Endothelial cell of umbilical vein (primary cell): Measurements from ENCODE around the gene HSD17B8. TPM values are rescaled to one million over a fixed set of nuclear protein-coding genes. Genes with fewer than 3 reads are reported as not detected.

Experiments used
- BruUV-seq: library from RNA; stranded (reverse); fragments of 400-500 nt; replicated peaks from 2 replicates; lab custom pipeline; 2021; lab: Mats Ljungman, UMichigan
- CTCF ChIA-PET: fragments of 300-600, 350-600 bp; sonication (Branson Sonifier 250); formaldehyde crosslinking; loops from one replicate; lab custom pipeline; 2021; ENCODE audit warnings: antibody characterized with exemption, inconsistent platforms; lab: Charles Lee
- POLR2A ChIA-PET: fragments of 300-600, 350-600 bp; sonication (Branson Sonifier 250); formaldehyde crosslinking; loops from one replicate; lab custom pipeline; 2021; ENCODE audit warnings: antibody characterized with exemption, inconsistent platforms; lab: Charles Lee
- DNase-seq: peaks from one replicate; pipeline ENCODE4 v3.0.0-alpha.2; 2011; ENCODE audit warnings: low read depth, low spot score
- FAIRE-seq: peaks from 2 replicates; lab custom pipeline; 2011; peaks lifted over from hg19 to GRCh38; lab: Jason Lieb, UNC
- H2AFZ ChIP-seq: 2 replicates; pipeline ENCODE4 v1.6.0; 2012; ENCODE audit warnings: low read depth, low read length, control low read depth, inconsistent platforms
- H3K27ac ChIP-seq: 2 replicates; pipeline ENCODE4 v1.5.1; 2011; ENCODE audit warnings: low read depth, mild to moderate bottlenecking, control low read depth, low read length, moderate library complexity; ENCODE audit not compliant: insufficient read depth
- H3K27me3 ChIP-seq, 2 experiments: 2 replicates each; pipeline versions ENCODE4 v1.6.0 to v1.6.1; 2011; ENCODE audit warnings: low read length in 2 of 2, mixed read lengths in 1 of 2; ENCODE audit not compliant: control insufficient read depth in 2 of 2, insufficient read depth in 2 of 2
- H3K36me3 ChIP-seq, 2 experiments: 2 replicates in 1 of 2; 3 replicates in 1 of 2; pipeline ENCODE4 v1.5.1; 2011; ENCODE audit warnings: low read length in 2 of 2, mild to moderate bottlenecking in 1 of 2, moderate library complexity in 1 of 2; ENCODE audit not compliant: control insufficient read depth in 2 of 2, insufficient read depth in 2 of 2; ENCODE audit errors: extremely low read depth in 1 of 2
- H3K4me1 ChIP-seq: 3 replicates; pipeline ENCODE4 v1.5.1; 2011; ENCODE audit warnings: mild to moderate bottlenecking, low read length; ENCODE audit not compliant: control insufficient read depth, insufficient read depth; ENCODE audit errors: extremely low read depth
- H3K4me2 ChIP-seq: 2 replicates; pipeline ENCODE4 v1.6.1; 2011; ENCODE audit warnings: low read length, control low read depth, mixed read lengths; ENCODE audit not compliant: insufficient read depth
- H3K4me3 ChIP-seq, 3 experiments: fragments of 200-600 bp in 1 of 3; sonication (generic), shearing (Covaris generic) in 1 of 3; replicated peaks in 1 of 3; 2 replicates each; pipeline ENCODE4 v1.5.1; 2011 to 2016; ENCODE audit warnings: control low read depth in 3 of 3, low read length in 3 of 3, mild to moderate bottlenecking in 2 of 3, inconsistent platforms in 1 of 3, low read depth in 1 of 3, moderate library complexity in 1 of 3; ENCODE audit not compliant: insufficient read depth in 1 of 3
- H3K79me2 ChIP-seq: 2 replicates; pipeline ENCODE4 v1.6.0; 2012; ENCODE audit warnings: low read length, inconsistent platforms; ENCODE audit not compliant: control insufficient read depth, insufficient read depth
- H3K9ac ChIP-seq: replicated peaks from 2 replicates; pipeline ENCODE3; 2011; ENCODE audit warnings: low read length, control low read depth; ENCODE audit not compliant: insufficient read depth; ENCODE audit errors: extremely low read depth
- H3K9me1 ChIP-seq: replicated peaks from 3 replicates; pipeline ENCODE4 v1.6.0; 2011; ENCODE audit warnings: mild to moderate bottlenecking, low read length; ENCODE audit not compliant: control insufficient read depth, insufficient read depth; ENCODE audit errors: extremely low read depth
- H3K9me3 ChIP-seq: replicated peaks from 2 replicates; pipeline ENCODE4 v1.5.1; 2012; ENCODE audit warnings: low read length, inconsistent platforms; ENCODE audit not compliant: control insufficient read depth, insufficient read depth
- H4K20me1 ChIP-seq: replicated peaks from 2 replicates; pipeline ENCODE3; 2011; ENCODE audit warnings: mild to moderate bottlenecking, low read length; ENCODE audit not compliant: control insufficient read depth, insufficient read depth; ENCODE audit errors: extremely low read depth
- CTCF ChIP-seq, 2 donors: IDR thresholded peaks; 1 replicate in 1 of 2; 2 replicates in 1 of 2; pipeline ENCODE4 v1.5.1; 2011; ENCODE audit warnings: low read length in 2 of 2, mild to moderate bottlenecking in 2 of 2, moderate library complexity in 2 of 2, control low read depth in 1 of 2, inconsistent platforms in 1 of 2, low read depth in 1 of 2; ENCODE audit not compliant: insufficient read depth in 1 of 2; ENCODE audit errors: extremely low read depth in 1 of 2
- EZH2 ChIP-seq: IDR thresholded peaks from 2 replicates; pipeline ENCODE4 v1.6.1; 2012; ENCODE audit warnings: borderline replicate concordance, low read depth, mild to moderate bottlenecking, moderate library complexity, low read length, inconsistent platforms; ENCODE audit not compliant: severe bottlenecking
- FOS ChIP-seq: IDR thresholded peaks from 2 replicates; pipeline ENCODE4 v1.6.1; 2011; ENCODE audit warnings: mild to moderate bottlenecking, low read length, moderate library complexity, borderline replicate concordance; ENCODE audit not compliant: insufficient read depth
- GATA2 ChIP-seq: IDR thresholded peaks from 2 replicates; pipeline ENCODE4 v1.7.0; 2011; ENCODE audit warnings: low read depth, mild to moderate bottlenecking, moderate library complexity, mixed read lengths, low read length; ENCODE audit not compliant: insufficient read length, insufficient read depth
- JUN ChIP-seq: IDR thresholded peaks from 2 replicates; pipeline ENCODE4 v1.6.1; 2011; ENCODE audit warnings: borderline replicate concordance, low read depth; ENCODE audit not compliant: insufficient read length, insufficient read depth
- MAX ChIP-seq: IDR thresholded peaks from 2 replicates; pipeline ENCODE4 v1.6.1; 2011; ENCODE audit not compliant: insufficient read depth, insufficient read length
- MYC ChIP-seq: IDR thresholded peaks from one replicate; pipeline ENCODE4 v1.6.1; 2011; ENCODE audit warnings: mild to moderate bottlenecking, low read depth, low read length
- POLR2A ChIP-seq: IDR thresholded peaks from 2 replicates; pipeline ENCODE4 v1.6.1; 2012; ENCODE audit warnings: low read depth, mild to moderate bottlenecking, control low read depth, low read length
- dilution Hi-C: fragments of 300-500 bp; cut with MboI; formaldehyde crosslinking; loops from one replicate; pipeline ENCODE4 v1.15.0; 2019; ENCODE audit warnings: low sequenced_read_pairs; ENCODE audit not compliant: extremely low pct_ligation_motif_present
- intact Hi-C: fragments of 100-400 bp; cut with micrococcal nuclease; formaldehyde crosslinking; loops from one replicate; pipeline ENCODE4 v1.10.0; 2022
- polyA plus RNA-seq, 4 experiments: library from polyadenylated mRNA; depleted of rRNA in 3 of 4; stranded (reverse) in 3 of 4; unstranded in 1 of 4; fragments of >200 nt; gene quantifications; 2 replicates each; pipeline versions ENCODE4 v1.2.1 to v1.2.3, GENCODE V29; 2011 to 2012; ENCODE audit warnings: missing spikeins in 1 of 4
- total RNA-seq: library from RNA; stranded (reverse); gene quantifications from 2 replicates; pipeline ENCODE4 v1.2.3, GENCODE V29; 2021

HSD17B8 gene
- total and polyA plus RNA-seq, 2 donors (not counting 3 experiments of a cell fraction or from before 2014, with no cell fraction given) = 4.0 to 8.2 TPM

GRCh38 chr6:33178755-33179475 lies 25.5 kb upstream of the HSD17B8 start:
- Histone ChIP-seq H2AFZ (no peak overlapping the region), H3K27ac (no peak overlapping the region), H3K27me3 (no peaks in the 10 kb centered on the region), H3K4me3 (no peak overlapping the region), H3K4me2 (no peak overlapping the region), H3K9me3 (no peaks in the 10 kb centered on the region), H4K20me1 (no peaks in the 10 kb centered on the region), H3K79me2 (no peaks in the 10 kb centered on the region), H3K9me1 (no peaks in the 10 kb centered on the region), H3K36me3 (no peaks in the 10 kb centered on the region), H3K4me1 (peaks cover 7% of the 10 kb centered on the region), H3K9ac (no peak overlapping the region)
- BruUV-seq = no TSS peak
- POLR2A ChIA-PET = no interaction called here
- FAIRE-seq = no peak
- TF ChIP-seq JUN (no peak), FOS (no peak), EZH2 (no peak), GATA2 (no peak), MYC (no peak), MAX (no peak), CTCF (IDR thresholded peaks at IDR 0.05; ENCODE audit: extremely low read depth in 1 of 2, insufficient read depth in 1 of 2, low read depth in 1 of 2, low read length in 2 of 2) (no peak), POLR2A (no peak)
- intact Hi-C loops = no loop called here
- CTCF ChIA-PET = interaction anchor here (1.3 kb wide), 1 partner anchor 69 kb away, joined by 3 read pairs; no protein-coding TSS in a partner anchor
- dilution Hi-C loops = no loop called here
- no peak for DNase-seq
